ENCODE data around the gene PPP1R36. TPM values are rescaled to one million over a fixed set of nuclear protein-coding genes. Genes with fewer than 3 reads are reported as not detected.
A peak's percentile ranks its signal among the peaks of the same experiment; 100 is the strongest.
"Not testable (repeated sequence)": the region's sequence is repeated elsewhere in the genome, so short reads cannot be mapped to it uniquely, and the experiment has no call there.

The PPP1R36 gene
- total RNA-seq, 1 donor, result 3.5 TPM

DNA sequence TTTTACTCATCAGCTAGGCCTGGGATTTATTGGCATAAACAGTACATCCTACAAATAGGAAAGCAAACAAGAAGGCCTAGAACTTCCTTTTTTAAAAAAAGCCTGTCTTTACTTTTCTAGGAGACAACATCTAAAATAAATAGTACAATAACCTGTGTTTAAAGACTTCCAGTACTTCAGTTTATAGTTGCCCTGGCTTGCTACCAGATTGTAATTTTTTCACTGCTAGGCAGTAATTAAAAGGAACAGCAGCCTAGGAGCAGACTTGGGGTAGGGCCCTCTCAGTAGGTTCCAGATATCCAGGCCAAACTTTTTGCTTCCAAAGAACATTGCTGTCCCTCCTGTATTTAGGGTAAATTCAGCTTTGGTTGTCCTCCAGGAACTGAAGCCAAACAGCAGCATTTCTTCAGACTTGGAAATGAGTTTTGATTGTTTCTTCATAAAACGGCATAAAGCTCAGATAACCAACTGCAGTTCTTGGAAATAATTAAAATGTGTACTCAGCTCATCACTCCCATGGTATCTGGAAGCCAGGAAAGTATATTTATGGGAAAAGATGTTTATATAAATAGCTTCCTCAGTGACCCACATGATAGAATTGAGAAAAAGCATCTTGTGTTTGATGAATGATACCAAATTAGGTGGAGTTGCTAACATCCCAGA is 61.7 kb downstream of the PPP1R36 start:
- TF ChIP-seq, protein P1, sequence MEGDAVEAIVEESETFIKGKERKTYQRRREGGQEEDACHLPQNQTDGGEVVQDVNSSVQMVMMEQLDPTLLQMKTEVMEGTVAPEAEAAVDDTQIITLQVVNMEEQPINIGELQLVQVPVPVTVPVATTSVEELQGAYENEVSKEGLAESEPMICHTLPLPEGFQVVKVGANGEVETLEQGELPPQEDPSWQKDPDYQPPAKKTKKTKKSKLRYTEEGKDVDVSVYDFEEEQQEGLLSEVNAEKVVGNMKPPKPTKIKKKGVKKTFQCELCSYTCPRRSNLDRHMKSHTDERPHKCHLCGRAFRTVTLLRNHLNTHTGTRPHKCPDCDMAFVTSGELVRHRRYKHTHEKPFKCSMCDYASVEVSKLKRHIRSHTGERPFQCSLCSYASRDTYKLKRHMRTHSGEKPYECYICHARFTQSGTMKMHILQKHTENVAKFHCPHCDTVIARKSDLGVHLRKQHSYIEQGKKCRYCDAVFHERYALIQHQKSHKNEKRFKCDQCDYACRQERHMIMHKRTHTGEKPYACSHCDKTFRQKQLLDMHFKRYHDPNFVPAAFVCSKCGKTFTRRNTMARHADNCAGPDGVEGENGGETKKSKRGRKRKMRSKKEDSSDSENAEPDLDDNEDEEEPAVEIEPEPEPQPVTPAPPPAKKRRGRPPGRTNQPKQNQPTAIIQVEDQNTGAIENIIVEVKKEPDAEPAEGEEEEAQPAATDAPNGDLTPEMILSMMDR (IDR thresholded peaks at IDR 0.05; ENCODE audit: insufficient read depth, low read depth, low read length), result no peak
- peak; percentile 88 for DNase-seq (ENCODE audit: low read depth)
- H3K4me3 ChIP-seq (ENCODE audit: low read depth, low read length), result no peak overlapping the region

DNA sequence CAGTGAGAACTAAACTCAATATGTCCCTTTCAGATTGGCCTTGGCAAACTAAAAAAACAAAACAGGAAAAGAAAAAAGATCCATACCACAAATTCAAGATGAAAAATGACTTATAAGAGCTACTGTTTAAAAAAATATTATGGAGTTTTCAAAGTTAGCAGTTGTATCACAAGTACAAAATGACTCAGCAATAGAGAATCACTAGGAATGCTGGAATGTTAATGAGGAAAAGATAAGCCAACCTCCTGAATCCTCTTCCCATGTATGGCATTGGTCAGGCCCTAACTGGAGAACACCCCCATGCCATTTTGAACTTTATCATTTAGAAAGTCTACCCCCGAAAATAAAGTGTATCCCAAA is 62.2 kb downstream of the PPP1R36 start:
- no peak for DNase-seq (ENCODE audit: low read depth)
- TF ChIP-seq, protein P1 (IDR thresholded peaks at IDR 0.05; ENCODE audit: insufficient read depth, low read depth, low read length), result no peak
- no peak overlapping the region for H3K4me3 ChIP-seq (ENCODE audit: low read depth, low read length)

DNA sequence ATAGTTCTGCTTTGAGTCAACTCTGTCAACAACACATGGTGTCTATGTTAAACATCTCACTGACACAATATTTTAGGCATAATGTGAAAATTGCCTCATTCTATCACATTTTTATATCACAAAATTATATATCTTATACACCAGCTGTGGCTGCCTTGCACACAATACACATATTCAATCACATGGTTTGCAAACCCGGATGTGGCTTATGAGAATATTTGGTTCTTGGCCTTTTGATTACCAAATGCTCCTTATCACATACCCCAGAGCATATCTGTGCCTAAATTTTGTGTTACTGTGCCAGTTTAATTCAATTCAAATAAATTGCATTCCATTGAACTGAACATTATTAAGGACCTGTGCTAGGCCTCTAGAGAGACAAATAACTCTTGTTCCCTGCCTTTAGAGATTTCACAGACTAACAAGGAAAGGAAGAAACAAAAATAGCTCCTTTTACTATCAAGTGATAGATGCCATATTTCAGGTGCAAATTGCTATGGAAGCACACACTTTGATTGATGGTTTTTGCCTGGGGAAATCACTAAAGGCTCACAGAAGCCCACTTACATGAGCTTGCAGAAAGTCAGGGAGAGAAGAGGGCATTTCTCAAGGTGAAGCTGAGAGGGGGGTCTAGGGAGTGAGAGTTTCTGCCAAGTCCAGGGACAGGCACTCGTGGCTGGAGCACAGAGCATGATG is 63.4 kb downstream of the PPP1R36 start:
- TF ChIP-seq, protein P1 (IDR thresholded peaks at IDR 0.05; ENCODE audit: insufficient read depth, low read depth, low read length), result no peak
- no peak overlapping the region for H3K4me3 ChIP-seq (ENCODE audit: low read depth, low read length)
- DNase-seq (ENCODE audit: low read depth), result peak; percentile 22

DNA sequence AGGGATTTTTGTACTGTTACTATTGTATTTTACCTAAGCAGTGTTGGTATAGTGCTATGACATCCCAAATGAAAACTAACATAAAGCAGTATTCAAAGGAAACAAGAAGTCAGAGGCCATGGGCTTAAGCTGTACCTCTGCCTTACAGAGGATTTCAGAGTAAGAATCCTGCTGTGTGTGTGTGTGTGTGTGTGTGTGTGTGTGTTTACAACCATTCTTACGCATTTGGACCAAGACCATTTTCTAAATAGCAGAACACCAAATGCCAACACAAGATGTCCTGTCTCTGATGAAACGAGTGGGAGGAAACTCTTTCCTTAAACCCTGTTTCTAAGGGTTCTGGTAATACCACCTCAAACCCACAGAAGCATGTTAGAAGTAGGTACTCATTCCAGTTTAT is 64.4 kb downstream of the PPP1R36 start:
- peak; percentile 45 for DNase-seq (ENCODE audit: low read depth)

DNA sequence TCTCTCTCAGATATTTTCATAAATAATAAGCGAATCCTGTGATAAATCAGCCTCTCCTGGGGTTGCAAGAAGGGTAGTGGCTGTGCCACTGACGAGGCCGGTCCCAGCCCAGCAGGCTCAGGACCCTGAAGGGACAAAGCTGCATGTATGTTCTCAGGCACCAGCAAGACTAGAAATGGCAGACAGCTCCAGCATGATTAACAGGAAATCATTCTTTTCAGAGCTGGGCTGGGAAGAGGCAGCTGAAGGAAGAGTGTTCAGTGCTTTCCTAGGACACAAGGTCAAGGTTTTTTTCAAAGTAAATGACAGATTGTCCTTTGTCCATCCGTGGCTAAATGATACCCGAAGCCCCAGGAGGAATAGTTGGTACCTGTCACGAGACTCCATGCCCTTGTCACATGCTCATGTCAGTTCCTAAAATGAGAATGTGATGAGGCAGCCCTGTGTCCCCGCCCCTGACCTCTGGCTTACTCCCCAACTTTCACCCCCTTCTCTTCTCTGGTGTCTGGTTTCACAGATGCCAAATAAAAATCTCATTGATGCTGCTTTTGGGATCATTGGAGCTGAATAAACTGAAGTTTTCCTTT is 65.1 kb downstream of the PPP1R36 start:
- no peak for DNase-seq (ENCODE audit: low read depth)
- TF ChIP-seq, protein P1 (IDR thresholded peaks at IDR 0.05; ENCODE audit: insufficient read depth, low read depth, low read length), result no peak
- no peak overlapping the region for H3K4me3 ChIP-seq (ENCODE audit: low read depth, low read length)

More for the DNA sequence above, 64.4 kb downstream of the PPP1R36 start:
- no peak overlapping the region for H3K4me3 ChIP-seq (ENCODE audit: low read depth, low read length)
- TF ChIP-seq, protein P1 (IDR thresholded peaks at IDR 0.05; ENCODE audit: insufficient read depth, low read depth, low read length), result no peak

DNA sequence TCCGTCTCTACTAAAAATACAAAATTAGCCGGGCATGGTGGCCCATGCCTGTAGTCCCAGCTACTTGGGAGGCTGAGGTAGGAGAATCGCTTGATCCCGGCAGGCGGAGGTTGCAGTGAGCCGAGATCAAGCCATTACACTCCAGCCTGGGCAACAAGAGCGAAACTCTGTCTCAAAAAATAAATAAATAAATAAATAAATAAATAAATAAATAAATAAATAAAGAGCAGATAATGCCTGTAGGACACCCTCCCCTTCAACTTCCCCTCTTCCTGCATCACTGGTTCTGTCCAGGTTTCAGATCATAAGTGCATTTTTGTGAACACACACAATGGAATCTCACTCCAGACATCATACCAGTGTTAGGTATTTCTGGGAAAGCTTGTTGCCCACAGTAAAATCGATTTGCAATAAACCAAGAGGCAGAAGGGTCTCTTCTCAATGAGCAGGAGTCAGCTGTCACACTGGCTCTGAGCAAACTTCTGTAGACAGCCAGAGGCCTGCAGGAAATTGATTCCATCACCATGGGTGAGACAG is 68.2 kb downstream of the PPP1R36 start:
- H3K4me3 ChIP-seq (ENCODE audit: low read depth, low read length); DNase-seq (ENCODE audit: low read depth): not testable (repeated sequence)

DNA sequence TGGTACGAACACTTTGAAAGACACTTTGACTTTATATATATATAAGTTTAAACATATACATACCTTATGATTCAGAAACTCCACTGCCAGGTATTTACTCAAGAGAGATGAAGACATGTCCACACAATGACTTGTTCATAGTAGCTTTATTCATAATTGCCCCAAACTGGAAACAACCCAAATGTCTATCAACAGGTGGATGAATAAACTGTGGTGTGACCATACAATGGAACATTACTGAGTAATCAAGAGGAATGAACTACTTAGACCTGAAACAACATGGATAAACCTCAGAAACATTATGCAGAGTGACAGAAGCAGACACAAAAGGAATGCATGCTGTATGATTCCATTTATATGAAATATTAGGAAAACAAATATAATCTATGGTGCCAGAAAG is 71.1 kb downstream of the PPP1R36 start:
- no peak overlapping the region for H3K4me3 ChIP-seq (ENCODE audit: low read depth, low read length)
- no peak for DNase-seq (ENCODE audit: low read depth)
- TF ChIP-seq, protein P1 (IDR thresholded peaks at IDR 0.05; ENCODE audit: insufficient read depth, low read depth, low read length), result no peak
